ENCODE results near the gene MAPK10.

DNA sequence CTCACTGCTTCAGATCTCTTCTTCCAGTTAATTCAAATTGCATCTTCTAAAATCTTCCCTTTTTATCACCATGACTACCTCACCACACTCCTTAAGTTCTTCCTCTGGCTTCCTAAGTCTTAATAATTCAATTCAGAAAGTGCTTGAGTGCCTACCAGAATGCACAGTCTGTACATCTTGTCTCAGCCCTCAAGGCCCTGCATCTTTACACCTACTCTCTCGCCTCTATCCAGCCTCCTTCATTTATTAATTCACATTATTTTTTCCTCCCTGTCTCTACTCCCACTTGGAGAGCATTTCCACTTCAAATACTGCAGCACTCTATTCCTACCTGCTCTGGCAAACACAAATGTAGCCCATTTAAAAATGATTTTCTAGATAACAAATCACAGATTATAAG is 90.5 kb downstream of the MAPK10 start:
- TF ChIP-seq POU2F2 (IDR thresholded peaks at IDR 0.05; ENCODE audit: low read depth, low read length) = no peak
- TF ChIP-seq POLR2A (IDR thresholded peaks at IDR 0.05; ENCODE audit: low read depth, low read length) = no peak
- no peak for TF ChIP-seq TAF1 (IDR thresholded peaks at IDR 0.05; ENCODE audit: low read depth, low read length)
- no peak for TF ChIP-seq POLR2AphosphoS5 (IDR thresholded peaks at IDR 0.05; ENCODE audit: low read depth, low read length)
